Endodermal cell (in vitro differentiated cells): ENCODE measurements around the gene POC1A. TPM values are rescaled to one million over a fixed set of nuclear protein-coding genes. Genes with fewer than 3 reads are reported as not detected.

Experiments
- DNase-seq: peaks from one replicate; pipeline ENCODE4 v3.0.0-alpha.2; 2017
- H3K27ac ChIP-seq: 2 replicates; pipeline ENCODE4 v1.5.1; 2013; ENCODE audit warnings: mild to moderate bottlenecking, low read depth, low read length, moderate library complexity
- H3K27me3 ChIP-seq: 2 replicates; pipeline ENCODE4 v1.6.1; 2013; ENCODE audit warnings: mild to moderate bottlenecking, low read length, moderate library complexity; ENCODE audit not compliant: insufficient read depth, control insufficient read depth, poor library complexity, severe bottlenecking
- H3K36me3 ChIP-seq: 2 replicates; pipeline ENCODE4 v1.7.0; 2013; ENCODE audit warnings: mild to moderate bottlenecking, low read length, moderate library complexity; ENCODE audit not compliant: control insufficient read depth, insufficient read depth
- H3K4me1 ChIP-seq: one replicate; pipeline ENCODE4 v1.7.0; 2013; ENCODE audit warnings: low read length; ENCODE audit not compliant: control insufficient read depth, insufficient read depth
- H3K4me3 ChIP-seq: 2 replicates; pipeline ENCODE4 v1.5.1; 2013; ENCODE audit warnings: mild to moderate bottlenecking, low read length, moderate library complexity
- H3K9ac ChIP-seq: 2 replicates; pipeline ENCODE4 v1.6.1; 2013; ENCODE audit warnings: mild to moderate bottlenecking, low read length, moderate library complexity; ENCODE audit not compliant: poor library complexity, severe bottlenecking; ENCODE audit errors: extremely low read depth
- H3K9me3 ChIP-seq: 2 replicates; pipeline ENCODE4 v1.6.1; 2013; ENCODE audit warnings: mild to moderate bottlenecking, low read length, moderate library complexity; ENCODE audit not compliant: control insufficient read depth
- H3K27ac Mint-ChIP-seq: 2 replicates; pipeline ENCODE4 v1.8.0; 2020; ENCODE audit warnings: mixed read lengths
- H3K27me3 Mint-ChIP-seq: 2 replicates; pipeline ENCODE4 v1.8.0; 2021; ENCODE audit warnings: mild to moderate bottlenecking, mixed read lengths; ENCODE audit not compliant: insufficient read depth
- H3K36me3 Mint-ChIP-seq: 2 replicates; pipeline ENCODE4 v1.8.0; 2020; ENCODE audit warnings: low read depth, mixed read lengths
- H3K4me1 Mint-ChIP-seq: 2 replicates; pipeline ENCODE4 v1.8.0; 2020; ENCODE audit warnings: mixed read lengths
- H3K4me3 Mint-ChIP-seq: 2 replicates; pipeline ENCODE4 v1.8.0; 2020; ENCODE audit warnings: mild to moderate bottlenecking, moderate library complexity, mixed read lengths
- H3K9me3 Mint-ChIP-seq: 2 replicates; pipeline ENCODE4 v1.8.0; 2020; ENCODE audit warnings: mild to moderate bottlenecking, mixed read lengths
- WGBS, 2 experiments: methylation state at CpG; one replicate each; pipeline versions ENCODE4 v1.1.5 to v1.1.7; 2013; ENCODE audit warnings: missing lambda C conversion rate in 2 of 2, mixed read lengths in 1 of 2; ENCODE audit not compliant: insufficient coverage in 1 of 2, insufficient read length in 1 of 2; 5-methylcytosine and 5-hydroxymethylcytosine counted together
- total RNA-seq, 2 donors: library from RNA; stranded (reverse); fragmentation: NEBNext Ultra II Directional in 1 of 2; extraction: Animal tissue kit (Norgen Biotek cat#: 25700) in 1 of 2; gene quantifications; 2 replicates in 1 of 2; 3 replicates in 1 of 2; pipeline ENCODE4 v1.2.1, GENCODE V29; 2021
- TF ChIP-seq, protein P1 (sequence below): fragments of 200-600 bp; sonication (generic); conservative IDR thresholded peaks from 2 replicates; pipeline ENCODE4 v1.5.0; 2021; ENCODE audit warnings: antibody characterized with exemption, mild to moderate bottlenecking

The POC1A gene
- total RNA-seq, 2 donors from 2014 or later: 19.7 to 24.0 TPM

DNA sequence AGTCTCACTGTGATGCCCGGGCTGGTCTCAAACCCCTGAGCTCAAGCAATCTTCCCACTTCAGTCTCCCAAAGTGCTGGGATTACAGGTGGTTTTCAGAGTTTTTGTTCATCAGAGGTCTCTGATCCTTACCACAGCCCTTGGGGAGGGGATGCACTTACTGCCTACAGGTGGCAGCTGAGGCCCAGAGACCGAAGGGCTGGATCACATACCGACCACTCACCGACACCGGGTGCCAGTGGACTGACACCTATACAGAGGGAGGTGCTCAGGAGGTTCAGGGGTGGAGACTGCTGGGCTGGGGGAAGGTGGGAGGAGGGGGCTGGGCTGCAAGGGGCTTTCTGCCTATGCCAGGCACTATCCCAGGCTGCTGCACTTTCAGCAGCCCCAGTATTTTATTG lies 117.4 kb downstream of the POC1A start:
- peak; percentile 88 for DNase-seq
- H3K36me3 ChIP-seq: no peaks in the 10 kb centered on the region
- H3K4me1 Mint-ChIP-seq: peaks cover 6% of the 10 kb centered on the region
- TF ChIP-seq, protein P1, sequence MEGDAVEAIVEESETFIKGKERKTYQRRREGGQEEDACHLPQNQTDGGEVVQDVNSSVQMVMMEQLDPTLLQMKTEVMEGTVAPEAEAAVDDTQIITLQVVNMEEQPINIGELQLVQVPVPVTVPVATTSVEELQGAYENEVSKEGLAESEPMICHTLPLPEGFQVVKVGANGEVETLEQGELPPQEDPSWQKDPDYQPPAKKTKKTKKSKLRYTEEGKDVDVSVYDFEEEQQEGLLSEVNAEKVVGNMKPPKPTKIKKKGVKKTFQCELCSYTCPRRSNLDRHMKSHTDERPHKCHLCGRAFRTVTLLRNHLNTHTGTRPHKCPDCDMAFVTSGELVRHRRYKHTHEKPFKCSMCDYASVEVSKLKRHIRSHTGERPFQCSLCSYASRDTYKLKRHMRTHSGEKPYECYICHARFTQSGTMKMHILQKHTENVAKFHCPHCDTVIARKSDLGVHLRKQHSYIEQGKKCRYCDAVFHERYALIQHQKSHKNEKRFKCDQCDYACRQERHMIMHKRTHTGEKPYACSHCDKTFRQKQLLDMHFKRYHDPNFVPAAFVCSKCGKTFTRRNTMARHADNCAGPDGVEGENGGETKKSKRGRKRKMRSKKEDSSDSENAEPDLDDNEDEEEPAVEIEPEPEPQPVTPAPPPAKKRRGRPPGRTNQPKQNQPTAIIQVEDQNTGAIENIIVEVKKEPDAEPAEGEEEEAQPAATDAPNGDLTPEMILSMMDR: peak; percentile 67
- no peak overlapping the region for H3K9ac ChIP-seq
- H3K27me3 Mint-ChIP-seq: no peaks in the 10 kb centered on the region
- no peak overlapping the region for H3K4me3 ChIP-seq
- H3K9me3 Mint-ChIP-seq: no peaks in the 10 kb centered on the region
- WGBS, 2 experiments: 8 to 31% methylated on average over 4 to 5 of the region's 5 CpGs
- no peaks in the 10 kb centered on the region for H3K9me3 ChIP-seq
- no peak overlapping the region for H3K4me3 Mint-ChIP-seq
- no peaks in the 10 kb centered on the region for H3K4me1 ChIP-seq
- no peak overlapping the region for H3K27ac Mint-ChIP-seq
- H3K36me3 Mint-ChIP-seq: no peaks in the 10 kb centered on the region
- H3K27ac ChIP-seq: no peak overlapping the region
- no peaks in the 10 kb centered on the region for H3K27me3 ChIP-seq

DNA sequence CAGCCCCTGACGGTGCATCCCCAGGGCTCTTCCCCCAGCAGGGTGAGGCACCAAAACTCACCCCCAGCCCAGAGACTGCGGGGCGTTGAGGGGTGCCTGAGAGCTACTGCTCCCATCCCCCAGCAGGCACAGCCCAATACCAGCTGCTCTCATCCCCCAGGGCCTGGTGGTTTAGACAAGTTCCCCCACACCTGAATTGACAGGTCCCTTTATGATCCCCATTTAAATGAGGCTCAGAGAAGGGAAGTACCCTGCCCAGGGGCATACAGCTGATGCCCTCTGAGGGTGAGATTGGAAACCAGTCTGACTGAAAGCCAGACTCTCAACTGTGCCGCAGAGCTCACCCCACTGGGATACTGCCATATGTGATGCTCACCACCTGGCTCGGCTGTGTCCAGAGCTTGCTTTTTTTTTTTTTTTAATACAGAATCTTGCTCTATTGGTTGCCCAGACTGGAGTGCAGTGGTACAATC lies 118.0 kb downstream of the POC1A start:
- Mint-ChIP-seq H3K27me3 (no peaks in the 10 kb centered on the region), H3K27ac (no peak overlapping the region), H3K4me3 (no peak overlapping the region), H3K36me3 (no peaks in the 10 kb centered on the region), H3K9me3 (no peaks in the 10 kb centered on the region), H3K4me1 (peaks cover 5% of the 10 kb centered on the region)
- DNase-seq: no peak
- Histone ChIP-seq H3K9ac (no peak overlapping the region), H3K9me3 (no peaks in the 10 kb centered on the region), H3K4me3 (no peak overlapping the region), H3K27me3 (no peaks in the 10 kb centered on the region), H3K36me3 (no peaks in the 10 kb centered on the region), H3K4me1 (no peaks in the 10 kb centered on the region), H3K27ac (no peak overlapping the region)
- TF ChIP-seq, protein P1: no peak
- WGBS, 2 experiments: 90 to 92% methylated on average over 2 to 5 of the region's 5 CpGs

GRCh38 chr3:52034651-52035050 lies 119.6 kb downstream of the POC1A start:
- no peak overlapping the region for H3K27ac Mint-ChIP-seq
- H3K36me3 Mint-ChIP-seq: no peaks in the 10 kb centered on the region
- H3K4me1 ChIP-seq: no peaks in the 10 kb centered on the region
- H3K27ac ChIP-seq: no peak overlapping the region
- no peak overlapping the region for H3K4me3 ChIP-seq
- H3K27me3 ChIP-seq: no peaks in the 10 kb centered on the region
- H3K4me3 Mint-ChIP-seq: no peak overlapping the region
- no peak overlapping the region for H3K9ac ChIP-seq
- no peaks in the 10 kb centered on the region for H3K36me3 ChIP-seq
- WGBS, 2 experiments: 88 to 100% methylated on average over 2 to 3 of the region's 3 CpGs
- no peaks in the 10 kb centered on the region for H3K9me3 ChIP-seq
- DNase-seq: no peak
- no peaks in the 10 kb centered on the region for H3K27me3 Mint-ChIP-seq
- H3K4me1 Mint-ChIP-seq: no peaks in the 10 kb centered on the region
- TF ChIP-seq, protein P1: no peak
- no peaks in the 10 kb centered on the region for H3K9me3 Mint-ChIP-seq
